NCI-H2227 (cell line): ENCODE results near the gene PHB1.

Experiments used
- DNase-seq: peaks from one replicate; lab custom pipeline; 2025; ENCODE audit not compliant: unreplicated experiment; lab: John Stamatoyannopoulos, UW

PHB1 gene

GRCh38 chr17:49414622-49415350, at the start of gene PHB1:
Gene PHB1 (minus strand): TSS chr17:49414882. CDS start chr17:49413264, 1,618 bp downstream.
- DNase-seq = peak; percentile 98

- DNase-seq = no peak
These were observed 49.4 kb upstream of the PHB1 start for GRCh38 chr17:49464049-49464448.

DNA sequence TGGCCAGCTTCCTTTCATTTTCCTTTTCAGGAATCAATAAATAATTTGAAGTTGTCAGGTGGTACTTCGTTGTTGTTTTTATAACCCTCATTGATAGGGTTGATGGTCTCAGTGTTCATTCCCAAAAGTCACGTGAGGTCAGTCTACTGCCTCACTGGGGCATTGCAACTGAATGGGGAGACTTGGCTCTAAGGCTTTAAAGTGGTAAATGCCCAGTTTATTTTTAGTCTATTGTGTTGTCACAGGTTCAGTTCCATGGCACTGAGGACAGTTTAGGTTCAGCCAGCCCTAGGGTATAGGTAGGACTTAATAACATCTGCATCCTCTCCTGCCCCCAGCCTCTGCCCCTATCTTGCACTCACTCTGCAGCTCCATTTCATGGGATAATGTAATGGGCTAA, 46.9 kb upstream of the PHB1 start:
- DNase-seq = no peak

- DNase-seq = no peak
These were observed 45.7 kb upstream of the PHB1 start for GRCh38 chr17:49460401-49460800.

- DNase-seq = no peak
These were observed 44.8 kb upstream of the PHB1 start for GRCh38 chr17:49459401-49459984.

- DNase-seq = no peak
These were observed 43.2 kb upstream of the PHB1 start for GRCh38 chr17:49457564-49458535.

- no peak for DNase-seq
These were observed 41.7 kb upstream of the PHB1 start for GRCh38 chr17:49456183-49456965.

- DNase-seq = no peak
These were observed 40.7 kb upstream of the PHB1 start for GRCh38 chr17:49455272-49455861.

GRCh38 chr17:49454050-49454449, 39.4 kb upstream of the PHB1 start:
- no peak for DNase-seq

GRCh38 chr17:49452661-49453060, 38.0 kb upstream of the PHB1 start:
- DNase-seq = no peak

DNA sequence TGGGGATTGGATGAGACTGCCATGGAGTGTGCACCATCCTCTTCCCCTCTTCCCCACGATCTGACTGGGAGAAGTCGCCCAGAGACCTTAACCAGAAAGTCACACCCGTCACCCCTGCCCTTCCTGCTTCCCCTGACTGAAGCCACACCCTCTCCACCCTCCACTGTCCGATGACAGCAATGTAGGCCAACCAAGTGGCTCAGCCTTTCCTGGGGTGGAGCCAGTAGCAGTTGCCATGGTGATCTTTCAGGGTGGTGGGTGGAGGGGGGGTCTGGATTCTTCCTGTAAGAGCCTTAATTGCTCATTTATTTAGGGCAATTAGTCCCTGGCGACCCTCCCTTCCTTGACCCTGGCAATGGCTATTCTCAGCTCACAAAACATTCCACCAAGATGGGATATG, 37.5 kb upstream of the PHB1 start:
- DNase-seq = no peak

GRCh38 chr17:49450735-49451134, 36.1 kb upstream of the PHB1 start:
- DNase-seq = no peak

GRCh38 chr17:49450181-49450580, 35.5 kb upstream of the PHB1 start:
- no peak for DNase-seq

GRCh38 chr17:49447628-49448302, 33.1 kb upstream of the PHB1 start:
- no peak for DNase-seq

- DNase-seq = no peak
These were observed 30.9 kb upstream of the PHB1 start for GRCh38 chr17:49445591-49445990.

DNA sequence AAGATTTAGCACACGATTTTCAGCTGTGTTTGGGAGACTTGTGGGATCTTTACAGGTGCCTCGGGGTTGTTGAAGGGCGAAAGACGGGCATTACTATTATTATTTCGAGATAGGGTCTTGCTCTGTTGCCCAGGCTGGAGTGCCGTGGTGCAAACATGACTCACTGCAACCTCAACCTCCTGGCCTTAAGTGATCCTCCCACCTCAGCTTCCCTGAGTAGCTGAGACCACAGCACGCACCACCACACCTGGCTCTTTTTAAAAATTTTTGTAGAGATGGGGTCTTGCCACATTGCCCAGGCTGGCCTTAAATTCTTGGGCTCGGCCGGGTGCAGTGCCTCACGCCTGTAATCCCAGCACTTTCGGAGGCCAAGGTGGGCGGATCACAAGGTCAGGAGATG, 29.7 kb upstream of the PHB1 start:
- DNase-seq = no peak

- DNase-seq = no peak
These were observed 29.2 kb upstream of the PHB1 start for GRCh38 chr17:49443862-49444261.

GRCh38 chr17:49442041-49442440, 27.4 kb upstream of the PHB1 start:
- DNase-seq = no peak

DNA sequence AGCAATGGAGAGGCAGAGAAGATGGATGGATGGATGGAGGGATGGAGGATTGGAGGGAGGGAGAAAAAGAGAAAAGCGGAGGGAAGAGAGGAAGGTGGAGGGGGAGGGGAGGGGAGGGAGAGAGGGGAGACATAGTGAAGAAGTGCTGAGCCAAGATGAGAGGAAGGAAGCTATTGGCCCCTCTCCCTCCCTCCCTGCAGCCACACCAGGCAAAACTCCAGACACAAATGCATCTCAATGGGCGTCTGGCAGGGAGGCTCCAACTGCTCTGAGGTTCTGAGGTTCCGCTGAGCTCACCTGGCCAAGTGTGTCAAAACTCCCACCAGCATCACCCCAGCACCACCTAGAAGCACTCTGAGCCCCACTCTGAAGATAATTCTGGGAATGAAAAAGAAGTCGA, 26.9 kb upstream of the PHB1 start:
- no peak for DNase-seq

DNA sequence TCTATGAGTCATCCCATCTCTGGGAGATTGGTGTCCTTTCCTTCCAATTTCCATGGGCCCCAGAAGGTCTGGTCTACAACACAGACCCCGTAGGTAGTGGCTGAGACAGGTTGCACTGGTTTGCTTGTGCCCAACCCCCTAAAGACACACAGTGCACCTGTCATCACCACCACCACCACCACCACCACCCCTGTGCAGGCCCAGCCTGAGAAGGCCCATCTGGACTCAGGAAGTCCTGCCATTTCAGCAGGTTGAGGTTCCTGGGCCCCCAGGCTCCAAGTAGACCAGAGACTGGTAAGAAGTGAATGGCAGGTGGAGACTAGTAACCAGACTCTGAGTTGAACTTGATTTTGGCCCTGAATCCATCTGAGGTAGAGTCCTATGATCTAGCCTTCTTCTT, 25.9 kb upstream of the PHB1 start:
- no peak for DNase-seq
